Epithelial cell of esophagus (primary cell): ENCODE measurements around the gene SIGLEC7.

Experiments used
- DNase-seq: peaks from one replicate; pipeline ENCODE4 v3.0.0; 2010; ENCODE audit warnings: low read depth
- H3K4me3 ChIP-seq: 2 replicates; pipeline ENCODE4 v1.5.1; 2011; ENCODE audit warnings: mild to moderate bottlenecking, low read length, control low read depth
- CTCF ChIP-seq: IDR thresholded peaks from 2 replicates; pipeline ENCODE4 v1.5.1; 2011; ENCODE audit warnings: low read depth, mild to moderate bottlenecking, low read length, control low read depth, inconsistent platforms; ENCODE audit not compliant: insufficient read depth; ENCODE audit errors: missing control alignments

Gene SIGLEC7

GRCh38 chr19:51196181-51196580 lies 54.1 kb downstream of the SIGLEC7 start:
- no peak for DNase-seq
- TF ChIP-seq CTCF = no peak
- H3K4me3 ChIP-seq = no peak overlapping the region

GRCh38 chr19:51198641-51199040 lies 56.5 kb downstream of the SIGLEC7 start:
- no peak for DNase-seq
- no peak overlapping the region for H3K4me3 ChIP-seq
- no peak for TF ChIP-seq CTCF

DNA sequence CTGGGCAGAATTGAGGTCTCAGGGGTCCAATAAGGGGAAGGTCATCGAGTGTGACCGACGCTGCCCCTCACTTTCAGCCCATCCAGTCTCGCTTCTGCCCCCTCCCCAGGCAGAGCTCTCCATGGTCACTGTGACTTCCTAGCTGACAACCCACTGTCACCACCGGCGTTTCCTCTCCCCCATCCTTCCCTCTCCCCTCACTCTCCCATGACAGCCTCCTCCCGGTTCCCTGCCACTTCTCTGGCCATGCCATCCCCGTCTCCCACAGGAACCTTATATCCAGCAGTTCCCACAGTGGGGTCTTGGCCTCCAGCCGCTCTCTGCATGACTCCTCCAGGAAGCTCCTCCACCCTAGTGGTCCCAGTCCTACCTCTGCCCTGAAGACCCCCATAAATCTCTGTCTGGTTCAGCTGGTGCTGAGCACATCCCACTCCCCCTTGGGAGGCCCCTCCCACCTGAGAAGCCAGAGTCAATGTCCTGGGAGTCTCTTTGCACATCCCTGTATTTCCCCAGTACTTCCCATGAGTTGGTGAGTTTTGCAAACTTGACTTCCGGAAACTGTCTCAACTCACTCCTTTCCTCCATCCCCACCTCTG lies 58.1 kb downstream of the SIGLEC7 start:
- TF ChIP-seq CTCF = no peak
- DNase-seq = no peak

DNA sequence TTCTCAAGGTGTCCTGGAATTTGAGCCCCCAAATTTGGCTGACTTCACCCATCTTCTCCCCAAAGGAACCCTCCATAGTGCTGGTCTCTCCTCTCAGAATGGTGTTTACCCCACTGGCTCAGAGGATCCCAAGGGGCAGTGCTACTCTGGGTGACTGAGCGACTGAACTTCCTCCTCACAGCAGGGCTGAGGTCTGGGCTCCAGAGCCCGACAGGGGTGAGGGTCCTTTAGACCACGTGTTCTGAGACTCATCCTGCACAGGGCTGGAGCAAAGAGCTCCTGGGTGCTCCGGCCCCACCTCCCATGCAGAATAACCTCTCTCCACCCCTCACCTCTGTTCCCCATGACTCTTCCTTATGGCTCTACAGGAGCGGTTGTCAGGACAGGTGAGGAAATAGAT lies 59.6 kb downstream of the SIGLEC7 start:
- no peak for DNase-seq
- no peak overlapping the region for H3K4me3 ChIP-seq
- no peak for TF ChIP-seq CTCF

More for the DNA sequence above, 58.1 kb downstream of the SIGLEC7 start:
- no peak overlapping the region for H3K4me3 ChIP-seq
